Frontal cortex (tissue), 4 donors: ENCODE results near the gene KRT33B. TPM values are rescaled to one million over a fixed set of nuclear protein-coding genes. Genes with fewer than 3 reads are reported as not detected.
"Not testable (repeated sequence)": the region's sequence is repeated elsewhere in the genome, so short reads cannot be mapped to it uniquely, and the experiment has no call there.

Experiments
- DNase-seq, 2 donors: peaks; one replicate each; pipeline ENCODE4 v3.0.0; 2012; ENCODE audit warnings: low spot score in 2 of 2
- FAIRE-seq: peaks from 2 replicates; lab custom pipeline; 2012; peaks lifted over from hg19 to GRCh38; lab: Jason Lieb, UNC
- total RNA-seq: library from RNA; depleted of rRNA; stranded (reverse); fragments of >200 nt; gene quantifications from one replicate; pipeline ENCODE4 v1.2.3, GENCODE V29; 2014
- donor health status: control.
- donor health status: control.
- donor health status: control.

KRT33B gene
- total RNA-seq, result not detected

DNA sequence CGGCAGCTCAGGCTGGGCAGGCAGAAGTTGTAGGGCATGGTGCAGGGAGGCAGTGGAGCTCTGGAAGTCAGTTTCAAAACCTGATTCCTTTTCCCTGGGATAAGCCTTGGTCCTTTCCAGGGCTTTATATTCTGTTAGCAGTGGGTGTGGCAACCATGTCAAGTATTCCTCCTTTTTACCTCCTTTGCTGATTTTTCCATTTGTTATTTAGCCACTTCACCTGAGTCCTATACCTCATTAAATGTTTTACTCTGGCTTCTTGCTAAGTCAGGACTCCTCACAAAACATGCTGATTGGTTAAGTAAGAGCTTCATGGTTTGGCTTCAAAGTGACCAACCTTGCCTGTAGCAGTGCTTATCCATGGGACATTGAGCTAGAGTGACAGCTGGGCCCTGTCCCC lies at the start of gene KRT33B:
TSS of gene KRT33B (minus strand) at position 101 of the 400 bp plus-strand sequence. CDS start at position 38, 63 bp downstream.
- FAIRE-seq (no peak), DNase-seq (no peak)

DNA sequence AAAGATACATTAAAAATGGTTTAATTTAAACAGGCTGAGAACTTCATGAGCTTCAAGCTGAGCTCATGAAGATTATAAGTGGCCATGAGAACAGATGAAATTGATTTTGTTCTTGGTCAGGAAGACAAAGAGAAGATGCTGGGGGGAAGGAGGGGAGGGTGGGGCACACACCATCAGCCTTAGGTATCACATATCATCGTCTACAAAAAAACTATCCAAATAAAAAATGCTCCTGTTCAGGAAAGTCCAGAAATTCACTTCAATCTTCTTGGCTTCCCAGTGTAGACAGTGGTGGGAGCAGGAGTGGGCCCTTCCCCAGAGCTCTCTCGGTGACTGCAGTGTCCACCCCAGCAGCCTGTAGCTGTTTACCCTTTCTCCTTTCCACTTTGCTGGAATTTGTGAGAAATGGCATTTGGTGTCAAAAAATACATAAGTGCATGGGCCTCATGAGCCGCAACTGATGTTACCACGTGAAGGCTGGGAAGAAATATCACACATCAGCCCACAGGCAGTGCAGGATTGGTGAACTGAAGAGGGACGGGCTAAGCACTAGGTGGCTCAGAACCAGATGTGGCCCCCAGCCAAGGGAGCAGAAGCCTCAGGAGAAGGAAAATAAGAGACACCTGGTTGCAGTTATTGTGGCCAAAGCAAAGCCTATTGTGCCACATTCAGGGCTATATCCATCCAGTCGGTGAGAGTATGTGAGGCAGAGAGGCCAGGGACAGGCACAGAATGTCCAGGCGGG lies 48.7 kb upstream of the KRT33B start:
- FAIRE-seq (no peak), DNase-seq (no peak)

DNA sequence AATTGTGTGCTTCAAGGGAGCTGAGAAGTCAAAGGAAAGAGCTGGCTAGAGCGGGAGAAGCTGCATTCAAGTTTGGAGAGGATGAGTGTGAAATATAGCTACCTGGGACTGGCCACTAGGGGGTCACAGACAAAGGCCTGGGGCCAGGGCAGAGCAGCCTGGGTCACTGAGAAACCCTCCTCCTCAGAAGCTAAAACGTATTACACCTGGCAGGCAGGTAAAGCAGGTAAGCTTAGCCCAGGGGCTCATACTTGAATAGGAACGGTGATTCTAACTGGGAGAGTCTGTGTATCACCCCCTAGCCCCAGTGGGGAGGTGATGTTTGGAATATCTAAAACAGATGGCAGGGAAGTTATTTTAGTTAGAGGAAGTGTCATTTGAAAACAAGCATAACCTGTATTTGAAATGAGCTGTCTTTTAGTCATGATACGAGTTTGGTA lies 48.0 kb upstream of the KRT33B start:
- FAIRE-seq (no peak), DNase-seq (no peak)

DNA sequence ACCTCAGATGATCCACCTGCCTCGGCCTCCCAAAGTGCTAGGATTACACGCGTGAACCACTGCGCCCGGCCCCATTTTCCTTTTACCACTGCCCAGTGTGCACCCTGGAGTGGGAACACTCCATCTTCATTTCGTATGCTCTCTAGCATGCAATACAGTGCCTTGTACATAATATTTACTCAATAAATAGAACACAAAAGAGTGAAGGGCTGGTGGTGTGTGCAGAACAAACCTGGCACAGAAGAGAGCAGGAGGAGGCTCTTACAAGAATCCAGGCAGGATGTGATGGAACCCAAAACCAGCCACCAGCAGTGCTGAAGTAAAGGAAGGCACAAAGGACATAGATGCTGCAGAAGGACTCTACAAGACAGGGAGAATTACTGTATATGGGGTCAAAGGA lies 47.5 kb upstream of the KRT33B start:
- FAIRE-seq (no peak), DNase-seq (no peak)

DNA sequence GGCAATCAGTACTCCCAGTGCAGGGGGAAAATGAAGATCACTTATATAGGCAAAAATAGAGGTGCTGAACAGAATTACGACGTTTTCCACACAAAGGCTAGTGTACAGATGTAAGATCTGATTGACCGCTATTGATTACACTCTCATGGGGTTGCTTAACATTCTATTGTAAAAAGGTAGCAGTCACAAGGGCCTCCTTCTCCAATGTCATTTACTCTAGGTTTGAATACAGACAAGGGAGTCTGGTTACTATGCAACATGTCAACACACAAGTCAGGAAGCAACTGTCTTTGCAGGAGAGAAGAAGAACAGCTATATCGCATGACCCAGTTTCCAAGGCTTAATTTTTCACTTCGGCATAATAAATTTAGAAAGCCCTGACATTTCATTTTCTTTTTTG lies 46.9 kb upstream of the KRT33B start:
- FAIRE-seq, result no peak
- DNase-seq, result no peak

DNA sequence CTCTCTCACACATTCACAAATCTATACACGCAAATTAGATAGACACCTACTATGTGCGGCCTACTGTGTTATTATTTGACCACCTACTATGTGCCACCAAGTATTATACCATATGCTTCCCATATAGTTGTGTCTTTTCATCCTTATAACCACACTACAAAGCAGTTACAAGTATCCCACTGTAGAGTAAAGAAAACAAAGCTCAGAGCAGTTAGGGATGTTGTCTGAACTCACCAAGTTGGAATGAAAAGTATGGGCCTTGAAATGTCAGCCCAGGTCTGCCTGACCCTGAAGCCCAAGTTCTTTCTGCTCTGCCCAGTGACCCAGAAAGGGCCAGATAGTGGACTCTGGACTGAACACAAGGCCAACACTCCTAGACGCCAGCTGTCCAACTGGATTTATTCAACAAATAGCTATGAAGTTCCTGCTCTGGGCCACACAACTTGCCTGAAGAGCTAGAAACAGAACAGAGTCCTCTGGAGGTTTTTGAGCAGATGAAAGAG lies 46.3 kb upstream of the KRT33B start:
- no peak for FAIRE-seq
- DNase-seq, result no peak

DNA sequence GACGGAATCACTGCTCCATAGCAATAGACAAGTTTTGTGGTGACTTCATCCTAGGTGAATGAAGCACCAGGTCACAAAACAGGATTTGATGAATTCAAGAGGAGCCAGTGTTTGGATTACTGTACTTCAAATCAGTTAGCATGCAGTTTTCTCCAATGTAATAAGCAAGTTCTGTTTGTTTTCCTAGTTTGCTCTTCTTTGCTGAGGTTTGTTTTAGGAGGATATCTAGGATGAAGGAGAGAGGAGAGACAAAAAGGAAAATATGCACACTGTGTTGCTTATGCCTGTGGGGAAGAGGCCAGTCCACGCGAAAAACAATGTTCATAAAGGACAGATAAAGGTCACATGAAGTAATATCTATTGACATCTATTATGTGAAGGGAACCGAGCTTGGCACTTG lies 45.8 kb upstream of the KRT33B start:
- no peak for DNase-seq
- no peak for FAIRE-seq

DNA sequence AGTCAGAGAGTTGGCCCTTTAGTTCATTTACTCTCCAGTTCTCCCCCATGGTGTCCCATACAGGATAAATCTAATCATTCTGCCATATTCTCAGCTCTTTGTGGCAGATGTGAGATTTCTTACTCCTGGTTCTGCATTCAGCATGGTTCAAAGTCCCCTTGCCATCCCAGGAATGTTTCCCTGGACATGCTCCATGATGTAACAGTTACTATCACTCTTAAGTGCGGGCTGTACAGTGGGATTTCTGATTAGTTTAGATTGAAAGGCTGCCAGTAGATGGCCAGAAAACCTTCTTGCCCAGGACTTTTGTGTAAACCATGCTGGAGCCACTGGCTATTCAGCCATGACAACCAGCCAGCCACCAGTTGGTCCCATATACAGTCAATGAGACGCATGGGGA lies 44.4 kb upstream of the KRT33B start:
- no peak for DNase-seq
- FAIRE-seq, result no peak

DNA sequence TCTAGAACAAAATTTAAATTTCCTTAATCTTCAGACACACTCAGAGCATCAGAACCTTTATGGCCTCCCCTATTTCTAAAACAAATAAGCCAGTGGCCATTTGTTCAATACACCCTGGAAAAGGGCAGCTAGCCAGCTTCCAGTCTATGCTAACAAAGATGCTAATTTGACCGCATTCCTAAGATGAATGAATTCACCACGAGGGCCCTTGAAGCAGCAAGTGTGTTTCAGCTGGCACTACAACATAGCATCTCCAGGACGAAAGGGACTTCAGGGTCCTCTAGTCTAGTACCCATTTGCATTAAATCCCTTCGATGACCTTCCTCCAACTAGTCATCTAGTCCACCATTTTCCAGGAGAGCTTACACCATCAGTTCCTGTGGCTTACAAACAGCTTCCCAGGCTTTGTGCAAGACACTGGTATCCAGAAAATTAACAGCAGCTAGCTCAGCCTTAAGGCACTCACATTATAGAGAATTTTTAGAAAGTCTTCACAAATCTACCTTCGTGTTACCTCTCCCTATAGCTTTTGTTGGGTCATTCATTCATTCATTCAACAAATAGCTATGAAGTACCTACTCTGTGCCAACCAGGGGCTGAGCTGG lies 43.8 kb upstream of the KRT33B start:
- FAIRE-seq, result no peak
- DNase-seq, result no peak

DNA sequence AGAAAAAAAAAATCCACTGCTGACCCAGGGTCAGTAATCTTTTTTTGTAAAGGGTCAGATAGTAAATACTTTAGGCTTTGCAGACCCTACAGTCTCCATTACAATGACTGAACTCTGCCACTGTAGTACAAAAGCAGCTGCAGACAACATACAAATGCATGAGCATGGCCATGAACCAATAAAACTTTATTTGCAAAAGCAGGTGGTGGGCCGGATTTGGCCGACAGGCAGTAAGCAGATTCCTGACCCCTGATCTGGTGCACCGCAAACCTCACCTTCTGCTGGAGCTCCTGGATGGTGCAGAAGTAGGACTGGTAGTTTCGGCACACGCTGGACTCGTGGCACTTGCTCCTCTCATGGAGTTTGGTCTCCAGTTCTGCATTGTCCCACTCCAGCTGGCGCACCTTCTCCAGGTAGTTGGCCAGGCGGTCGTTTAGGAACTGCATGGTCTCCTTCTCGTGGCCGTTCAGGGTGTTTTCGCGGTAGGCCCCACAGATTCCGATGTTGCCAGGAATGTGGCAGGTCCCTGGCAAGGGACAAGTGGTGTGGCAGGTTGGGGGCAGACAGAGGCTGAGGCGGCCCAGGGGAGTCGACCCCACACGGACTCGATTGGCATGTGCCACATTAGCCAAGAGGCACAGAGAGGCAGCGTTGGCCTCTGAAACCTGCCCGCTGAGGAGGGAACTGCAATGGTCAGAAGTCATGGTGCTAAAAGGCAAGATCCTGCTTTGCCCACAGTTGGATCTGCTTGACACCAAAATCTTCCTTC lies 41.6 kb upstream of the KRT33B start:
- DNase-seq (no peak), FAIRE-seq (no peak)

DNA sequence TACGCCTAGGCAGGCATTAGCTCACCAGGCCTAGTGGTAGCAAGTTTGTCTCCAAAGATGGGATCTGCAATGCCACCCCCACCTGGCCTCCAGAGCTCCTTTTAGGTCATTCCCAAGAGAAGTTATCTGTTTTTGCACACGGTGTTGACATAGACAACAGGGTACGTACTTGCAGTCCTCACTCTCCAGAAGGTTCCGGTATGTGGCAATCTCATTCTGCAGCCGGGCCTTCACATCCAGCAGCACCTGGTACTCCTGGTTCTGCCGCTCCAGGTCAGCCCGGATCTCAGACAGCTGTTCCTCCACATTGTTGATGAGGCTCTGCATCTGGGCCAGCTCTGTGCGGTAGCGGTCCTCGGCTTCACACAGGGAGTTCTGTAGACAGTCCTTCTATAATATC lies 37.6 kb upstream of the KRT33B start:
- DNase-seq, result no peak
- FAIRE-seq, result no peak

DNA sequence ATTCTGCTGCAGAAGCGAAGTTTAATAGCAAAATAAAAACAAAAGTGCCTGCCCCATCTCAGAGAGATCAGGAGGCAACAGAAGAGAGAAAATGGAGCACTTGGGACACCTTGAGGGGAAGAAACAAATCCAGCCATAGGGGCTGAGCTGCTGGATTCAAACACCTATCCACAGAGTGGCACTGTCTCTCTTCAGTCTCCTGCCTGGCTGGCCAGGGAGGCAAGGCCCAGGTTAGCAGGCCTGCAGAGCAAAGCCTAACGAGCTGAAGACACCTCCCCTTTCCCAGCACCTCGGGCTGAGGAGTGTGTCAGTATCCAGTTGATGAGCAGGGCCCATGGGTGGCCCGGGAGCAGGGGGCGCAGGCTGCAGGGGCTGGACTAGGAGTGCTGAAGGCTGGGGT lies 36.6 kb upstream of the KRT33B start:
- DNase-seq (no peak), FAIRE-seq (no peak)

DNA sequence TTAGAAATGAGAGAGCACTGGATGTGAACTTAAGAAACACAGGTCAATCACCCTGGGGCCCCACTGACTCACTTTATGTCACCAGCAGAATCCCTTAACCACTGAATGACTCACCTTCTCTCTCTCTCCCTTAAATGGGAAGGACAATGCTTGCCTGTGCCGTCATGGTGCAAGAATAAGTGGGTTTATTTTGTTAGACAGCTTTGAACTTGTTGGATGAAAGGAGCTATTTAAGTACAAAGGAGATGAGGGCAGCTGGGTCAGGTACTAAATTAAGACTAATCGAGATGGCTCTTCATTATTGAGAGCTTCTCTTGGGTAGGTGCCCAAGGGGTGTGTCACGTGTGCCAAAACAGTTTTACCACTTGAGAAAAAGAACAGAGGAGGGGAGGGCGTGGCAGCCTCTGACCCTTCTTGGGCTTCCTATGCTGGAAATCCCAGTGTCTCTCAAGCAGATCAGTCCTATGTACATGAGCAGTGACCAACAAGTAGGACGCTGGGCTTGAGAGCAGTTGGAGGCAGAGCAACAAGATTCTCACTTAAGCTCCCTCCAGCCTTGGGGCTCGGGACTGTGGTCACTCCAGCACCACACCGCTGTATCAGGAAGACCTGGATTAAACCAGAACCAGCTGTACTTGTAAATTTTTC lies 34.5 kb upstream of the KRT33B start:
- DNase-seq (no peak), FAIRE-seq (no peak)

DNA sequence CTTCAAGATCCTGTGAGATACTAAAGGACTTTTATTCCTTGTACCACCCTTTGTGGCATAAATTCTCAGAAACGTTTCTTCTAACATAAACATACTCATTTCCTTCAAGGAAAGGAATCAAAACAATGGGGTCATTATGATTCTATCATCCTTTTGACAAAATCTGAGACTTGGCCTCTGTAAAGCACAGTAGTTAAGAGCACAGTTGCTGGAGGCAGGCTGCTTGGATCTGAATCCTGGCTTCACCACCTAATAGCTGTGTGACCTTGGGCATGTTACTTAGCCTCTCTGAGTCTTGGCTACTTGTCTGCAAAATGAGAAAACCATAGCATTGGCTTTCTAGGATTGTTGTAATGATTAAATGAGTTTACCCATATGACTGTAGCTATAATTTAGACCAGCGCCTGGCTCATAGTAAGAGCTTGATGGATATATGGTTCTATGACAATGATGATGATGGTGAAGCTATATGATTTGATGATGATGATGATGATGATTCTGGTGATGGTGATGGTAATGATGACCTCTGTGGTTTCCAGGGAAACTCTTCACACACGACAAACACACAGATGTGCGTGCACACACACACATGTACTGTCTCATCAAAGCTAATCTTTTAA lies 33.9 kb upstream of the KRT33B start:
- DNase-seq (no peak), FAIRE-seq (no peak)

DNA sequence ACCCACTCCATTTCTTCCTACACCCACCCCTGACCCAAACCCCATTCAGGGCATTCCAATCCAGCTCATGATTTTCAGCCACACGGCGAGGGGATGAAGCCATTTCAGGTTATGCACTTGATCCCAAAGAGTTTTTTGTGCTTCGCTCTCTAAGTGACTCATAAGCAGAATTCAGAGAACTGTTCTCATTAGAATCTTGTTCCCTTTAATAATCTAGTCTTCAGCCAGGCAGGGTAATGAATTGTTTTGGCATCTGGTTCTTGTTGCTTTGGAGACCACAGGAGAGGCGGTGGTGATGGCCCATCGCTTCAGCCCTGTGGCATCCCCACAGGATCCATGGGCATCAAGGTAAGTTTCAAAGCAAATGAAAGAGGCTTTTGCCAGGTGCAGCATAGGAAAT lies 32.5 kb upstream of the KRT33B start:
- DNase-seq (no peak), FAIRE-seq (no peak)

DNA sequence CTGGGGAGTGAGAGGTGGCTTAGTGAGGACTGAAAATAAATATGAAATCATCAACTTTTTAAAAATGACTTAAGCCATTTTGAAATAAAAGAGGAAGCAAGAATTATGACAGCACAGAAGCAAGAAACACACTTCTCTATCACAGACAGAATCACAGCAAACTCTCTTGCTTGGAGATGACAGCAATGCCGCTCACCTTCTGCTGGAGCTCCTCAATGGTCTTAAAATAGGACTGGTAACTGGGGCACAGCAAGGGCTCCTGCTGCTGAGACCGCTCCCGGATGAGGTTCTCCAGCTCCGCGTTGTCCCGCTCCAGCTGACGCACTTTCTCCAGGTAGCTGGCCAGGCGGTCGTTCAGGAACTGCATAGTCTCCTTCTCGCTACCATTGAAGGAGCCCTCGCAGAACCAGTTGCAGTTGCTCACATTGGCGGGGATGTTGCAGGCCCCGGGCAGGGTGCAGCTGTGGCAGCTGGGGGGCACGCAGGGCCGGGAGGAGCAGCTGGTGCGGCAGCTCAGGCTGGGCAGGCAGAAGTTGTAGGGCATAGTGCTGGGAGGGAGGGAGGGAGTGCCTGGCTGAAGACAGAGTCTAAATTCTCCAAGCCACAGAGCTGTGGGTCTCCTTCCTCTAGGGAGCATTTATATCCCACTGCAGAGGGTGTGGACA lies 27.5 kb upstream of the KRT33B start, which contains the start of gene KRT31:
TSS of gene KRT31 (minus strand) at position 613 of the 665 bp plus-strand sequence. CDS start at position 544, 69 bp downstream.
- no peak for DNase-seq

DNA sequence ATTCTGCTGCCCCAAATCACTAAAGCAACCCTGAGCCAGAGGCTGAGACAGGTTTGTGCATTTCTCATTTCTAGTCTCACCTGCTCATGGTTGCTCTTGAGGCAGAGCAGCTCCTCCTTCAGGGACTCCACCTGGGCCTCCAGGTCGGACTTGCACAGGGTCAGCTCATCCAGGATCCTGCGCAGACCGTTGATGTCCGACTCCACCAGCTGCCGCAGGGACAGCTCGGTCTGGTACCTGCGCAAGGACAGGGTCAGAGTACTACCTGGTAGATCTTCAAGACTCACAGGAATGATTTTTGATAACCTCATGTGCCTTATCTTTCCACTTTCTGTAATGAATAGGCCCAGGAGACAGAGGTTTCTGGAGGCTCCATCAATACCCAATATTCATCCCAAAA lies 26.7 kb upstream of the KRT33B start:
- no peak for FAIRE-seq
- no peak for DNase-seq

More for the DNA sequence above, 27.5 kb upstream of the KRT33B start, which contains the start of gene KRT31:
- FAIRE-seq, result no peak

DNA sequence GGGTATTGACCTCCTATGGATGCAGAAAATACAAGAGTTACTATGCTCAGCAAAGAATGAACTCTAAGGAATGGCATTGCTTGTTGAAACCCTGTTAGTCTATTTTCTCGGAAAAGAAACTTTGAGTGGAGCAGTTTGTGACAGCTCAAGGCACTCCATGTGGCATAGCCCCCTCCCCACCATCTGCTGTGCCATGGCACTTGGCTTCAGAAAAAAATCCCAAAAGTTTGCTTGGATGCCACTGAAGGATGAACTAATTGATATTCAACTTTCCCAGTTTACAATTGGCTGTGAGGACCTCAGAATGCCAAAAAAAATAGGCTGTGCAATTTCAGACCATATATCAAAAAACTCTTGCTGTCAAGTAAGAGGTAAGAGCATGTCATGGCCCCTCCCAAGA lies 26.0 kb upstream of the KRT33B start:
- DNase-seq (no peak), FAIRE-seq (no peak)

DNA sequence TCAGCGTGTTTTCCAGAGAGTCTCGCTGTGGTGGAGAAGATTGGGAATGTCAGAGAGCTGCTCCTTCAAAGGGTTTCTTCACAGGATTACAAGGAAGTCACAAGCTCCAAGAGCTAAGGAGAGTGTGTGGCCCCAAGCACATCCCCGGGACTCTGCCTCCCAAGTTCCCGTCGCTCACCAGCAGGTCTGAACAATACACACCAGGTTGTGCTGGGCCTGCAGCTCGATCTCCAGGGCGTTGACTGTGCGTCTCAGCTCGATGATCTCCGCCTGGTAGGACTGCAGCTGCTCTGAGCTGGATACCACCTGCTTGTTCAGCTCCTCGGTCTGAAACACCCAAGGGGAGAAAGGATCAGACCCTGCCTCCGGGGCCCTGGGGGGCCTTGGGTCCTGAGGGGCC lies 25.4 kb upstream of the KRT33B start:
- not testable (repeated sequence) for FAIRE-seq, DNase-seq
